HEK293 (cell line): ENCODE data around the gene AKAP9.

Experiments used
- CTCF ChIA-PET: fragments of 350-600 bp; formaldehyde crosslinking; extraction: SDS; loops from one replicate; lab custom pipeline; 2021; ENCODE audit warnings: antibody characterized with exemption; lab: Yijun Ruan, JAX
- POLR2A ChIA-PET: fragments of 300-600 bp; formaldehyde crosslinking; extraction: SDS; loops from one replicate; lab custom pipeline; 2020; ENCODE audit warnings: antibody characterized with exemption, inconsistent platforms; lab: Yijun Ruan, JAX
- H3K27ac ChIP-seq: fragments of 200-500 bp; sonication (Bioruptor generic); 2 replicates; pipeline ENCODE4 v1.5.1; 2014; ENCODE audit warnings: low read depth, low read length, control low read depth, inconsistent platforms; ENCODE audit errors: extremely low read depth
- H3K36me3 ChIP-seq, 2 experiments: fragments of 200-500 bp in 1 of 2; sonication (Bioruptor generic) in 1 of 2; 1 replicate in 1 of 2; 2 replicates in 1 of 2; pipeline ENCODE4 v1.5.1; 2014 to 2017; ENCODE audit warnings: inconsistent platforms in 2 of 2, low read length in 2 of 2; ENCODE audit not compliant: control insufficient read depth in 2 of 2, insufficient read depth in 1 of 2
- H3K4me1 ChIP-seq: fragments of 200-500 bp; sonication (Bioruptor generic); 2 replicates; pipeline ENCODE4 v1.5.1; 2014; ENCODE audit warnings: mild to moderate bottlenecking, low read length, inconsistent platforms; ENCODE audit not compliant: control insufficient read depth, insufficient read depth
- H3K4me3 ChIP-seq: 2 replicates; pipeline ENCODE4 v1.5.1; 2011; ENCODE audit warnings: low read depth, mild to moderate bottlenecking, control low read depth, low read length, moderate library complexity
- H3K9me3 ChIP-seq: fragments of 200-500 bp; sonication (Bioruptor generic); 2 replicates; pipeline ENCODE4 v1.5.1; 2014; ENCODE audit warnings: low read depth, low read length, inconsistent platforms; ENCODE audit not compliant: control insufficient read depth, insufficient read depth
- ATF2 ChIP-seq: fragments of 450-650 bp; formaldehyde crosslinking; IDR thresholded peaks from 2 replicates; pipeline ENCODE4 v1.5.1; 2016; ENCODE audit warnings: missing biosample characterization, missing genetic modification characterization, low read depth
- FEZF1 ChIP-seq: fragments of 450-650 bp; formaldehyde crosslinking; IDR thresholded peaks from 2 replicates; pipeline ENCODE4 v1.5.1; 2016; ENCODE audit warnings: missing biosample characterization, missing genetic modification characterization
- KLF8 ChIP-seq: fragments of 450-650 bp; formaldehyde crosslinking; IDR thresholded peaks from 2 replicates; pipeline ENCODE4 v1.5.1; 2016; ENCODE audit warnings: missing biosample characterization, missing genetic modification characterization
- MYNN ChIP-seq: fragments of 450-650 bp; formaldehyde crosslinking; IDR thresholded peaks from 2 replicates; pipeline ENCODE4 v1.5.1; 2016; ENCODE audit warnings: missing biosample characterization, missing genetic modification characterization, borderline replicate concordance
- PRDM1 ChIP-seq: fragments of 450-650 bp; formaldehyde crosslinking; IDR thresholded peaks from 2 replicates; pipeline ENCODE4; 2016; ENCODE audit warnings: missing biosample characterization, missing genetic modification characterization
- PRDM10 ChIP-seq: fragments of 450-650 bp; formaldehyde crosslinking; IDR thresholded peaks from 2 replicates; pipeline ENCODE4 v1.5.1; 2016; ENCODE audit warnings: missing biosample characterization, missing genetic modification characterization
- TSHZ1 ChIP-seq: fragments of 450-650 bp; formaldehyde crosslinking; IDR thresholded peaks from 2 replicates; pipeline ENCODE4 v1.5.1; 2016; ENCODE audit warnings: missing biosample characterization, missing genetic modification characterization, borderline replicate concordance
- ZBTB1 ChIP-seq: fragments of 450-650 bp; formaldehyde crosslinking; IDR thresholded peaks from 2 replicates; pipeline ENCODE4 v1.5.1; 2016; ENCODE audit warnings: missing biosample characterization, missing genetic modification characterization
- ZBTB20 ChIP-seq: fragments of 450-650 bp; formaldehyde crosslinking; IDR thresholded peaks from 2 replicates; pipeline ENCODE4 v1.5.1; 2016; ENCODE audit warnings: missing biosample characterization, missing genetic modification characterization
- ZNF121 ChIP-seq: fragments of 450-650 bp; formaldehyde crosslinking; IDR thresholded peaks from 2 replicates; pipeline ENCODE4 v1.5.1; 2016; ENCODE audit warnings: missing biosample characterization, missing genetic modification characterization
- ZNF169 ChIP-seq: fragments of 450-650 bp; formaldehyde crosslinking; IDR thresholded peaks from 2 replicates; pipeline ENCODE4 v1.5.1; 2016; ENCODE audit warnings: missing biosample characterization, missing genetic modification characterization
- ZNF2 ChIP-seq: fragments of 450-650 bp; formaldehyde crosslinking; IDR thresholded peaks from 2 replicates; pipeline ENCODE4 v1.5.1; 2016; ENCODE audit warnings: missing biosample characterization, missing genetic modification characterization
- ZNF24 ChIP-seq: fragments of 450-650 bp; formaldehyde crosslinking; IDR thresholded peaks from 2 replicates; pipeline ENCODE4 v1.5.1; 2016; ENCODE audit warnings: missing biosample characterization, missing genetic modification characterization
- ZNF350 ChIP-seq: fragments of 450-650 bp; formaldehyde crosslinking; IDR thresholded peaks from 2 replicates; pipeline ENCODE4 v1.5.0; 2017; ENCODE audit warnings: missing biosample characterization, mild to moderate bottlenecking, missing genetic modification characterization
- ZNF37A ChIP-seq: fragments of 450-650 bp; IDR thresholded peaks from 2 replicates; pipeline ENCODE4 v1.5.1; 2018; ENCODE audit warnings: missing biosample characterization, missing genetic modification characterization
- ZNF391 ChIP-seq: fragments of 450-650 bp; formaldehyde crosslinking; IDR thresholded peaks from 2 replicates; pipeline ENCODE4 v1.5.1; 2016; ENCODE audit warnings: low read depth, missing biosample characterization, missing genetic modification characterization, borderline replicate concordance
- ZNF426 ChIP-seq: fragments of 450-650 bp; formaldehyde crosslinking; IDR thresholded peaks from 2 replicates; pipeline ENCODE4 v1.5.1; 2017; ENCODE audit warnings: missing biosample characterization, missing genetic modification characterization, mild to moderate bottlenecking, inconsistent platforms, moderate library complexity
- ZNF521 ChIP-seq: fragments of 450-650 bp; formaldehyde crosslinking; IDR thresholded peaks from 2 replicates; pipeline ENCODE4 v1.5.1; 2017; ENCODE audit warnings: missing biosample characterization, mild to moderate bottlenecking, missing genetic modification characterization
- ZNF629 ChIP-seq: fragments of 450-650 bp; formaldehyde crosslinking; IDR thresholded peaks from 2 replicates; pipeline ENCODE4 v1.5.1; 2017; ENCODE audit warnings: missing biosample characterization, missing genetic modification characterization
- ZNF660 ChIP-seq: fragments of 450-650 bp; IDR thresholded peaks from 2 replicates; pipeline ENCODE4 v1.5.1; 2018; ENCODE audit warnings: missing biosample characterization, mild to moderate bottlenecking, missing genetic modification characterization
- TF ChIP-seq, protein P1 (sequence below): fragments of 450-650 bp; formaldehyde crosslinking; IDR thresholded peaks from 2 replicates; pipeline ENCODE4 v1.5.1; 2017; ENCODE audit warnings: missing biosample characterization, missing genetic modification characterization

AKAP9 gene

DNA sequence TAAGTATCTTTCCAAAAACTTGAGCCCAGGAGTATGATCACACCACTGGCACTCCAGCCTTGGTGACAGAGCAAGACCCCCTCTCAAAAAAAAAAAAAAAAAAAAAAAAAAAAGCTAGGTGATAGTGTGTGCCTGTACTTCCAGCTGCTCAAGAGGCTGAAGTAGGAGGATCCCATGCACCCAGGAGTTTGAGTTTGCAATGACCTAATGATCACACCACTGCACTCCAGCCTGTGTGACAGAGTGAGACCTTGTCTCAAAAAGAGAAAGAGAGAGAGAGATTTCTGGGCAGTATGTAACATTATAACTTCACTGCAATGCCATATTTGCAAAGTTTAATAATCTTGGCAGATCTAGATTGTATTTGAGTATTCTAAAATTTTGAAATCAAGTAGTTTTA lies 47.6 kb downstream of the AKAP9 start (continued):
- no peak for TF ChIP-seq ZBTB1
- no peak for TF ChIP-seq ZNF660

DNA sequence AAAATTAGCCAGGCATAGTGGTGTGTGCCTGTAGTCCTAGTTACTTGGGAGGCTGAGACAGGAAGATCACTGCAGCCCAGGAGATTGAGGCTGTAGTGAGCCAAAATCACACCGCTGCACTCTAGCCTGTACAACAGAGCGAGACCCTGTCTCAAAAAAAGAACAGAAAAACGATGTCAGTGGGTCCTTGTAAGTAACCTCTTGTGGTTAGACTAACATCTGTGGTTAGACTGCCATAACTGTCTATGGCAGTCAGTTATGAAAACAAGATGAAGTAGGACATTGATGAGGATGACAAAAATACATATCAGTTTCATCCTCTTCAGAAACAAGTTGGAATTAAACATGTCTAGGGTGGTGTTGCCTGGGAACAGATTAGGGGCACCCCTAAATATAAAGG lies 53.3 kb downstream of the AKAP9 start:
- peaks cover 27 to 39% of the 10 kb centered on the region in 2 experiments for H3K36me3 ChIP-seq
- no peak for TF ChIP-seq ZNF629 (tag by site-specific recombination)
- TF ChIP-seq ATF2 (tag by site-specific recombination) = no peak
- no peak for TF ChIP-seq PRDM10 (tag by site-specific recombination)
- TF ChIP-seq PRDM1 = no peak
- TF ChIP-seq ZNF2 (tag by site-specific recombination) = no peak
- no peak for TF ChIP-seq ZNF391
- TF ChIP-seq FEZF1 = no peak
- no peak for TF ChIP-seq KLF8 (tag by site-specific recombination)
- no peak for TF ChIP-seq ZBTB20 (tag by site-specific recombination)
- no peak for TF ChIP-seq ZNF350 (tag by site-specific recombination)
- no peak for TF ChIP-seq ZNF169 (tag by site-specific recombination)
- TF ChIP-seq ZNF426 (tag by site-specific recombination) = no peak
- TF ChIP-seq ZNF121 (tag by site-specific recombination) = no peak

DNA sequence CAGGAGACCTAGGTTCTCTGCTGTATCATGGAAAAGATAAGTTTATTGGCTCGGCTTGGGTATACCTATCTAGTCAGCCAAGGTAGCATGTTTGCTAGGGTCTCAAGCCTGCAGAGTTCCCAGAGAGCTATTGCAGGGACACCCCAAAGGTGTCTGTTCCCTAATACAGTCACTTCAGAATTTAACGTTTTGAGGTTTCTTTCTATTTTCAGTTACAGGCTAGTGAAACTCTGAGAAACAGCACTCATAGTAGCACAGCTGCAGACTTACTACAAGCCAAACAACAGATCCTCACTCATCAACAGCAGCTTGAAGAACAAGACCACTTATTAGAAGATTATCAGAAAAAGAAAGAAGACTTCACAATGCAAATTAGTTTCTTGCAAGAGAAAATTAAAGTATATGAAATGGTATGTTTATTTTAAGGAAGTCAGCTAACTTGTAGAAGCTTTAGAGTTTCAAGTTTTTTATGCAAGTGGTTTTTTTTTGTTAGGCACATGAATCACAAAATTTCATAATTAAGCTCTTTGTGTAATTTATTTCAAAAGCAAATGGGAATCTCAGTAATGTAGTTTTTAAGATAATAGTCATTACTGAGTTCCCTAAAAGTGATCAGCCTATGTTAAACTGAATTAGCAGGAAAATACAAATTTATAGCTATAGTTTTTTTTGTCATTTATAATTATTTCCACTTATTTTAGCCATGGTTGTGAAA lies 54.9 kb downstream of the AKAP9 start:
- no peak overlapping the region for H3K4me3 ChIP-seq
- no peaks in the 10 kb centered on the region for H3K4me1 ChIP-seq
- H3K36me3 ChIP-seq = peaks cover 31 to 45% of the 10 kb centered on the region in 2 experiments
- ChIA-PET POLR2A (no interaction called here), CTCF (interaction anchor here (2.2 kb wide), 1 partner anchor 116 kb away, joined by 4 read pairs; the partner anchor contains the start of gene MTERF1)
- H3K27ac ChIP-seq = no peak overlapping the region
- H3K9me3 ChIP-seq = no peaks in the 10 kb centered on the region
- no peak for TF ChIP-seq TSHZ1 (tag by site-specific recombination)
- no peak for TF ChIP-seq ZNF24 (tag by site-specific recombination)
- TF ChIP-seq, protein P1, sequence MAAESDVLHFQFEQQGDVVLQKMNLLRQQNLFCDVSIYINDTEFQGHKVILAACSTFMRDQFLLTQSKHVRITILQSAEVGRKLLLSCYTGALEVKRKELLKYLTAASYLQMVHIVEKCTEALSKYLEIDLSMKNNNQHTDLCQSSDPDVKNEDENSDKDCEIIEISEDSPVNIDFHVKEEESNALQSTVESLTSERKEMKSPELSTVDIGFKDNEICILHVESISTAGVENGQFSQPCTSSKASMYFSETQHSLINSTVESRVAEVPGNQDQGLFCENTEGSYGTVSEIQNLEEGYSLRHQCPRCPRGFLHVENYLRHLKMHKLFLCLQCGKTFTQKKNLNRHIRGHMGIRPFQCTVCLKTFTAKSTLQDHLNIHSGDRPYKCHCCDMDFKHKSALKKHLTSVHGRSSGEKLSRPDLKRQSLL (tag by site-specific recombination) = no peak
- no peak for TF ChIP-seq MYNN (tag by site-specific recombination)
- TF ChIP-seq ZNF521 (tag by site-specific recombination) = no peak
- no peak for TF ChIP-seq ZNF37A

More for the DNA sequence above, 53.3 kb downstream of the AKAP9 start:
- CTCF ChIA-PET = interaction anchor here (0.7 kb wide), 1 partner anchor 21 kb away, joined by 3 read pairs; no protein-coding TSS in a partner anchor
- POLR2A ChIA-PET = no interaction called here
- no peak overlapping the region for H3K4me3 ChIP-seq
- H3K27ac ChIP-seq = no peak overlapping the region
- H3K4me1 ChIP-seq = no peaks in the 10 kb centered on the region
- no peaks in the 10 kb centered on the region for H3K9me3 ChIP-seq
